IMR-90 (cell line): Measurements from ENCODE around the gene DCAF15. TPM values are rescaled to one million over a fixed set of nuclear protein-coding genes. Genes with fewer than 3 reads are reported as not detected.

Experiments used
- ATAC-seq: fragments of 200-7000 bp; cut with Tn5 transposase; 2 replicates; pipeline ENCODE4 v1.9.1; 2020; ENCODE audit warnings: low read depth, mild to moderate bottlenecking, moderate library complexity
- BruUV-seq: library from RNA; stranded (reverse); fragments of 400-500 nt; replicated peaks from 2 replicates; lab custom pipeline; 2021; lab: Mats Ljungman, UMichigan
- CTCF ChIA-PET: fragments of 300-600 bp; formaldehyde crosslinking; extraction: SDS; loops from one replicate; lab custom pipeline; 2021; ENCODE audit warnings: antibody characterized with exemption; lab: Yijun Ruan, JAX
- POLR2A ChIA-PET: fragments of 300-600 bp; sonication (Branson Sonifier 250); formaldehyde crosslinking; loops from one replicate; lab custom pipeline; 2022; ENCODE audit warnings: antibody characterized with exemption; ENCODE audit not compliant: unreplicated experiment; lab: Charles Lee
- DNase-seq: peaks from one replicate; pipeline ENCODE4 v3.0.0; 2013
- H2AFZ ChIP-seq: replicated peaks from 2 replicates; pipeline ENCODE3; 2013; ENCODE audit warnings: low read length, mild to moderate bottlenecking; ENCODE audit not compliant: poor library complexity
- H2AK5ac ChIP-seq: 2 replicates; pipeline ENCODE4 v1.6.1; 2013; ENCODE audit warnings: low read depth, low read length, inconsistent platforms
- H2AK9ac ChIP-seq: replicated peaks from 2 replicates; pipeline ENCODE3; 2013; ENCODE audit warnings: mild to moderate bottlenecking, low read depth, low read length, moderate library complexity; ENCODE audit not compliant: poor library complexity
- H2BK120ac ChIP-seq: 2 replicates; pipeline ENCODE4 v1.6.1; 2013; ENCODE audit warnings: low read depth, low read length, inconsistent platforms
- H2BK15ac ChIP-seq: 3 replicates; pipeline ENCODE4 v1.6.1; 2013; ENCODE audit warnings: low read depth, low read length, inconsistent platforms
- H2BK20ac ChIP-seq: 2 replicates; pipeline ENCODE4 v1.6.1; 2013; ENCODE audit warnings: low read depth, mild to moderate bottlenecking, inconsistent platforms, low read length, moderate library complexity
- H2BK5ac ChIP-seq: 2 replicates; pipeline ENCODE4 v1.6.1; 2013; ENCODE audit warnings: mild to moderate bottlenecking, low read depth, low read length, inconsistent platforms; ENCODE audit not compliant: poor library complexity, severe bottlenecking
- H3K14ac ChIP-seq: replicated peaks from 2 replicates; pipeline ENCODE4 v1.6.1; 2013; ENCODE audit warnings: low read depth, low read length, inconsistent platforms
- H3K18ac ChIP-seq: 2 replicates; pipeline ENCODE4 v1.6.1; 2013; ENCODE audit warnings: low read depth, low read length, control low read depth
- H3K23ac ChIP-seq: 2 replicates; pipeline ENCODE4 v1.6.1; 2013; ENCODE audit warnings: low read depth, low read length, inconsistent platforms
- H3K27ac ChIP-seq: 2 replicates; pipeline ENCODE4 v1.5.1; 2013; ENCODE audit warnings: mild to moderate bottlenecking, control low read depth, low read length; ENCODE audit not compliant: insufficient read depth
- H3K27me3 ChIP-seq: 2 replicates; pipeline ENCODE4 v1.6.1; 2013; ENCODE audit warnings: low read length; ENCODE audit not compliant: control insufficient read depth, insufficient read depth
- H3K36me3 ChIP-seq: 2 replicates; pipeline ENCODE4 v1.6.1; 2013; ENCODE audit warnings: low read length, mixed read lengths; ENCODE audit not compliant: control insufficient read depth, insufficient read depth
- H3K4ac ChIP-seq: 2 replicates; pipeline ENCODE4 v1.6.1; 2013; ENCODE audit warnings: low read depth, low read length, inconsistent platforms
- H3K4me1 ChIP-seq: 2 replicates; pipeline ENCODE4 v1.6.1; 2013; ENCODE audit warnings: low read length, mixed read lengths; ENCODE audit not compliant: control insufficient read depth, insufficient read depth
- H3K4me2 ChIP-seq: 2 replicates; pipeline ENCODE4 v1.6.1; 2013; ENCODE audit warnings: low read depth, mild to moderate bottlenecking, control low read depth, low read length, moderate library complexity
- H3K4me3 ChIP-seq: 2 replicates; pipeline ENCODE4 v1.5.1; 2013; ENCODE audit warnings: low read depth, mild to moderate bottlenecking, control low read depth, low read length, moderate library complexity; ENCODE audit not compliant: insufficient read depth
- H3K56ac ChIP-seq: 2 replicates; pipeline ENCODE4 v1.6.1; 2013; ENCODE audit warnings: low read length, inconsistent platforms; ENCODE audit not compliant: insufficient read depth; ENCODE audit errors: extremely low read depth
- H3K79me1 ChIP-seq, 2 experiments: 2 replicates each; pipeline ENCODE4 v1.6.1; 2013; ENCODE audit warnings: low read length in 2 of 2, inconsistent platforms in 1 of 2, low read depth in 1 of 2
- H3K9ac ChIP-seq: 2 replicates; pipeline ENCODE4 v1.6.1; 2013; ENCODE audit warnings: low read depth, low read length, control low read depth
- H3K9me1 ChIP-seq: 2 replicates; pipeline ENCODE4 v1.6.1; 2013; ENCODE audit warnings: low read length, inconsistent platforms; ENCODE audit not compliant: insufficient read depth
- H3K9me3 ChIP-seq: 2 replicates; pipeline ENCODE4 v1.6.1; 2013; ENCODE audit warnings: low read length; ENCODE audit not compliant: control insufficient read depth, insufficient read depth
- H4K20me1 ChIP-seq: 2 replicates; pipeline ENCODE4 v1.6.1; 2013; ENCODE audit warnings: low read length, inconsistent platforms; ENCODE audit not compliant: insufficient read depth
- H4K5ac ChIP-seq: 2 replicates; pipeline ENCODE4 v1.6.1; 2013; ENCODE audit warnings: mild to moderate bottlenecking, low read depth, low read length, control low read depth
- H4K8ac ChIP-seq, 2 experiments: 2 replicates each; pipeline ENCODE4 v1.6.1; 2013; ENCODE audit warnings: low read depth in 2 of 2, low read length in 2 of 2, control low read depth in 1 of 2, inconsistent platforms in 1 of 2
- H4K91ac ChIP-seq: 2 replicates; pipeline ENCODE4 v1.6.1; 2013; ENCODE audit warnings: low read depth, low read length, inconsistent platforms; ENCODE audit not compliant: insufficient read depth
- CEBPB ChIP-seq: IDR thresholded peaks from 2 replicates; pipeline ENCODE4 v1.6.1; 2012; ENCODE audit warnings: low read depth, low read length, improper control_type of control experiment
- CHD1 ChIP-seq: IDR thresholded peaks from 2 replicates; pipeline ENCODE4 v1.6.1; 2012; ENCODE audit warnings: low read depth, low read length, improper control_type of control experiment
- MAZ ChIP-seq: IDR thresholded peaks from 2 replicates; pipeline ENCODE4 v1.6.1; 2012; ENCODE audit warnings: low read depth, mild to moderate bottlenecking, low read length, improper control_type of control experiment, moderate library complexity, borderline replicate concordance
- POLR2A ChIP-seq: IDR thresholded peaks from 2 replicates; pipeline ENCODE4 v1.6.1; 2012; ENCODE audit warnings: mild to moderate bottlenecking, low read depth, low read length
- RAD21 ChIP-seq: IDR thresholded peaks from 2 replicates; pipeline ENCODE4 v1.6.1; 2012; ENCODE audit warnings: low read length, improper control_type of control experiment
- RCOR1 ChIP-seq: IDR thresholded peaks from 2 replicates; pipeline ENCODE4 v1.6.1; 2012; ENCODE audit warnings: mild to moderate bottlenecking, low read length, improper control_type of control experiment; ENCODE audit not compliant: insufficient replicate concordance
- RFX5 ChIP-seq: IDR thresholded peaks from 2 replicates; pipeline ENCODE4 v1.8.0; 2012; ENCODE audit warnings: low read depth, mild to moderate bottlenecking, low read length, moderate library complexity
- USF2 ChIP-seq: fragments of 150-350 bp; IDR thresholded peaks from 2 replicates; pipeline ENCODE4 v1.6.1; 2017; ENCODE audit warnings: mild to moderate bottlenecking, antibody characterized with exemption, low read length, low read depth
- WGBS, 2 experiments: methylation state at CpG; one replicate each; pipeline versions ENCODE4 v1.1.5 to v1.1.7; 2013; ENCODE audit warnings: missing lambda C conversion rate in 2 of 2; ENCODE audit not compliant: insufficient read length in 1 of 2; ENCODE audit errors: extremely low coverage in 2 of 2; 5-methylcytosine and 5-hydroxymethylcytosine counted together
- dilution Hi-C: fragments of 300-500 bp; cut with HindIII; formaldehyde crosslinking; loops from one replicate; pipeline ENCODE4 v1.14.3; 2018; ENCODE audit warnings: low sequenced_read_pairs; ENCODE audit not compliant: unreplicated experiment
- in situ Hi-C: fragments of 300-500 bp; cut with MboI; formaldehyde crosslinking; loops from 3 replicates; pipeline ENCODE4 v1.14.3; 2019; ENCODE audit warnings: low sequenced_read_pairs, inconsistent platforms, mixed read lengths
- intact Hi-C: fragments of 100-400 bp; cut with micrococcal nuclease; formaldehyde crosslinking; loops from 2 replicates; pipeline ENCODE4 v1.10.0; 2022
- polyA plus RNA-seq, 3 experiments: library from polyadenylated mRNA; depleted of rRNA; stranded (reverse); fragments of >200 nt; gene quantifications; 2 replicates each; pipeline ENCODE4 v1.2.3, GENCODE V29; 2012; ENCODE audit warnings: low replicate concordance in 1 of 3
- total RNA-seq: library from RNA; depleted of rRNA; stranded (reverse); fragments of >200 nt; gene quantifications from 2 replicates; pipeline ENCODE4 v1.2.3, GENCODE V29; 2012
- TF ChIP-seq, protein P1 (sequence below): conservative IDR thresholded peaks from 2 replicates; pipeline ENCODE4 v1.5.1; 2012; ENCODE audit warnings: mild to moderate bottlenecking, low read depth, low read length, improper control_type of control experiment

Gene DCAF15
- total and polyA plus RNA-seq, 2 of the 4 experiments (the other 2 are of a cell fraction): 6.8 to 31.0 TPM

DNA sequence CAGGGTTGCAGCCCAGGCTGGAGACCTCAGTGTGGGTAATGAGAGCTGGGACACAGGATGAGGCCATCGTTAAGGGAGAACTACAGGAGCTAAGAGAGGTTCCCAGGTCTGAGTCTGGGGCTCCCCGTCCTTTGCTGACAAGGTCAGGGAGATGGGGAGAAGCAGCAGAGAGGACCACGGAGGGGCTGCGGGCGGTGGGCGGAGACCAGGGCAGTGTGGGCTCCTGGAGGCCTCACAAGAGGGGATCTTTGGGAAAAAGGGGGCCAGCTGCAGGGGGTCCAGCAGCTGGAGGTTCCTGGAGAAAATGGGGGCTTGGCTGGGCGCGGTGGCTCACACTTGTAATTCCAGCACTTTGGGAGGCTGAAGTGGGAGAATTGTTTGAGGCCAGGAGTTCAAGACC lies 37.8 kb downstream of the DCAF15 start:
- H3K23ac ChIP-seq: no peak overlapping the region
- no peak overlapping the region for H2AFZ ChIP-seq
- H4K8ac ChIP-seq: no peak overlapping the region
- TF ChIP-seq, protein P1, sequence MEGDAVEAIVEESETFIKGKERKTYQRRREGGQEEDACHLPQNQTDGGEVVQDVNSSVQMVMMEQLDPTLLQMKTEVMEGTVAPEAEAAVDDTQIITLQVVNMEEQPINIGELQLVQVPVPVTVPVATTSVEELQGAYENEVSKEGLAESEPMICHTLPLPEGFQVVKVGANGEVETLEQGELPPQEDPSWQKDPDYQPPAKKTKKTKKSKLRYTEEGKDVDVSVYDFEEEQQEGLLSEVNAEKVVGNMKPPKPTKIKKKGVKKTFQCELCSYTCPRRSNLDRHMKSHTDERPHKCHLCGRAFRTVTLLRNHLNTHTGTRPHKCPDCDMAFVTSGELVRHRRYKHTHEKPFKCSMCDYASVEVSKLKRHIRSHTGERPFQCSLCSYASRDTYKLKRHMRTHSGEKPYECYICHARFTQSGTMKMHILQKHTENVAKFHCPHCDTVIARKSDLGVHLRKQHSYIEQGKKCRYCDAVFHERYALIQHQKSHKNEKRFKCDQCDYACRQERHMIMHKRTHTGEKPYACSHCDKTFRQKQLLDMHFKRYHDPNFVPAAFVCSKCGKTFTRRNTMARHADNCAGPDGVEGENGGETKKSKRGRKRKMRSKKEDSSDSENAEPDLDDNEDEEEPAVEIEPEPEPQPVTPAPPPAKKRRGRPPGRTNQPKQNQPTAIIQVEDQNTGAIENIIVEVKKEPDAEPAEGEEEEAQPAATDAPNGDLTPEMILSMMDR: no peak
- TF ChIP-seq RAD21 (no peak), MAZ (no peak), RCOR1 (no peak), USF2 (no peak), POLR2A (no peak), CHD1 (no peak), CEBPB (no peak), RFX5 (no peak)
- dilution Hi-C loops (no loop called here), intact Hi-C loops (no loop called here), in situ Hi-C loops (no loop called here)
- H3K18ac ChIP-seq: no peak overlapping the region
- H3K79me1 ChIP-seq: peaks cover 5 to 26% of the 10 kb centered on the region in 2 experiments; a peak in 3 of 4 replicates
- ATAC-seq (no peak), DNase-seq (no peak)
- ChIA-PET POLR2A (no interaction called here), CTCF (no interaction called here)
- no peaks in the 10 kb centered on the region for H3K27me3 ChIP-seq
- H3K27ac ChIP-seq: no peak overlapping the region
- no peak overlapping the region for H3K14ac ChIP-seq
- no peak overlapping the region for H2BK20ac ChIP-seq
- no peak overlapping the region for H2AK9ac ChIP-seq
- no peaks in the 10 kb centered on the region for H3K9me3 ChIP-seq
- no peak overlapping the region for H3K56ac ChIP-seq
- no peak overlapping the region for H4K5ac ChIP-seq
- no peak overlapping the region for H3K4me2 ChIP-seq
- no TSS peak for BruUV-seq
- H3K4me3 ChIP-seq: no peak overlapping the region
- H3K4ac ChIP-seq: no peak overlapping the region
- no peak overlapping the region for H2BK15ac ChIP-seq
- no peaks in the 10 kb centered on the region for H4K20me1 ChIP-seq
- H2BK120ac ChIP-seq: no peak overlapping the region
- peaks cover 19% of the 10 kb centered on the region for H3K36me3 ChIP-seq
- WGBS, 2 experiments: 97% methylated on average over 6 of the region's 8 CpGs; no CpG with 5 or more reads in 1 of the 2 experiments
- H2AK5ac ChIP-seq: no peak overlapping the region
- no peak overlapping the region for H4K91ac ChIP-seq
- H3K9ac ChIP-seq: no peak overlapping the region
- H2BK5ac ChIP-seq: no peak overlapping the region
- peaks cover 10% of the 10 kb centered on the region for H3K4me1 ChIP-seq
- peaks cover 18% of the 10 kb centered on the region for H3K9me1 ChIP-seq
